Astrocyte of the spinal cord (primary cell): ENCODE measurements around the gene SUGCT.

Experiments
- DNase-seq: peaks from one replicate; pipeline ENCODE4 v3.0.0; 2011; ENCODE audit warnings: low read depth, low spot score
- H3K4me3 ChIP-seq: 2 replicates; pipeline ENCODE4 v1.5.1; 2011; ENCODE audit warnings: low read depth, mild to moderate bottlenecking, low read length, moderate library complexity
- CTCF ChIP-seq: IDR thresholded peaks from 2 replicates; pipeline ENCODE4 v1.5.1; 2012; ENCODE audit warnings: low read depth, mild to moderate bottlenecking, low read length, inconsistent platforms
- in situ Hi-C: cut with HindIII; loops from 2 replicates; pipeline ENCODE4 v1.10.0; 2017; ENCODE audit warnings: low sequenced_read_pairs

Gene SUGCT

DNA sequence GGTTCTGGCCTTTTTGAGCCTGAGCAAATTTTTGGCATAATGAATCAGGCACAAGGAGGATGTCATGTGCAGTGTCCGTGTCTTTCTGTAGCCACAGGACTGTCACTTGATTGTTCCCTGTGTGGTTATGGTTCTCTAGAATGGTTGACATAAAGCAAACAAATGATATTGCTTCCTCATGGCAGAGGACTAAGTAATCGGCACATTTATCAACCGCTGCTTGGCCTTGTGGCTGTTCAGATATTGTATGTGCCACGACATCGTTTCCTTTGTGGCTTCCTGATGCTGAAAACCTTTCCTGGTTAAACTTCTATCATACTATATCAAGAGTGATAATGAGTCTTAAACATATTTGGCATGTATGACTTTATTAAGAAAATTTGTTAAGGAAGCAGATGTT lies 598.8 kb downstream of the SUGCT start:
- in situ Hi-C loops: no loop called here
- no peak for DNase-seq
- TF ChIP-seq CTCF: no peak
- no peak overlapping the region for H3K4me3 ChIP-seq

GRCh38 chr7:40739257-40739656 lies 604.5 kb downstream of the SUGCT start:
- no peak overlapping the region for H3K4me3 ChIP-seq
- in situ Hi-C loops: no loop called here
- no peak for TF ChIP-seq CTCF
- DNase-seq: no peak

DNA sequence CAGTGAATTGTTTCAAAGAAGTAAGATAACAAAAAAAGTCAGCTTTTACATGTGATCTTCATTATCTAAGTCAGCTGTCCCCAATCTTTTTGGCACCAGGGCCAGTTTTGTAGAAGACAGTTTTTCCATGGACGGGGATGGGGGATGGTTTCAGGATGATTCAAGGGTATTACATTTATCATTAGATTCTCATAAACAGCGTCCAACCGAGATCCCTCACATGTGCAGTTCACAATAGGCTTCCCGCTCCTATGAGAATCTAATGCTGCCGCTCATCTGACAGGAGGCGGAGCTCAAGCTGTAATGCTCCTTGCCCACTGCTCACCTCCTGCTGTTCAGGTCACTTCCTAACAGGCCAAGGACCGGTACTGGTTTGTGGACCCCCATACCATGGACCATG lies 607.5 kb downstream of the SUGCT start:
- in situ Hi-C loops: no loop called here
- DNase-seq: no peak
- no peak for TF ChIP-seq CTCF
- no peak overlapping the region for H3K4me3 ChIP-seq

- TF ChIP-seq CTCF: no peak
- DNase-seq: peak; percentile 23
- in situ Hi-C loops: no loop called here
- no peak overlapping the region for H3K4me3 ChIP-seq
Measured at GRCh38 chr7:40746841-40747556, 612.2 kb downstream of the SUGCT start.

GRCh38 chr7:40747856-40748255 lies 613.1 kb downstream of the SUGCT start:
- TF ChIP-seq CTCF: no peak
- DNase-seq: no peak
- no peak overlapping the region for H3K4me3 ChIP-seq
- in situ Hi-C loops: no loop called here

DNA sequence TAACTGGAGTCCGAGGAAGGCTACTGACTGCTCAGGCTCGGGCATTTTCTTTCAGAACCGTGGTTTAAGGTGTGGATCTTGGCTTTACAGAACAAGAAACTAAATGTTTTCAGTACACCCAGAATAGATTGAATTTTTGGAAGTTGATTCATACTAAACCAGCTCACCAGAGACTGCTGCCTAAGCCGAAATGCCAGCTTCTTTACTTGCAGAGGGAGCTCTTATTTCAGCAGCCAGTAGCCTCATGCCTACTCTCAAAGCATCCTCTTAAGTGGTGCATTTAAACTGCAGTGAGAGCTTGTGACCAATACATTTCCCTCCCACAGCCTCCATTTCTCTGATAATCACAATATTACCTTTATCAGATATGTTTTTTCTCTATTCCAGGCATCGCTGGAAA lies 615.1 kb downstream of the SUGCT start:
- in situ Hi-C loops: no loop called here
- DNase-seq: peak; percentile 52
- no peak overlapping the region for H3K4me3 ChIP-seq
- no peak for TF ChIP-seq CTCF
